Fibroblast of lung (primary cell): ENCODE results near the gene COX6A1.

ENCODE experiments used
- CTCF ChIP-seq, 2 donors: IDR thresholded peaks in 1 of 2; conservative IDR thresholded peaks in 1 of 2; 1 replicate in 1 of 2; 2 replicates in 1 of 2; pipeline ENCODE4 v1.5.1; 2011 to 2012; ENCODE audit warnings: low read length in 2 of 2, control low read depth in 1 of 2, inconsistent platforms in 1 of 2, low read depth in 1 of 2, mild to moderate bottlenecking in 1 of 2
- EZH2 ChIP-seq: IDR thresholded peaks from 2 replicates; pipeline ENCODE4 v1.5.1; 2012; ENCODE audit warnings: low read length, control low read depth, mild to moderate bottlenecking; ENCODE audit errors: missing control alignments

DNA sequence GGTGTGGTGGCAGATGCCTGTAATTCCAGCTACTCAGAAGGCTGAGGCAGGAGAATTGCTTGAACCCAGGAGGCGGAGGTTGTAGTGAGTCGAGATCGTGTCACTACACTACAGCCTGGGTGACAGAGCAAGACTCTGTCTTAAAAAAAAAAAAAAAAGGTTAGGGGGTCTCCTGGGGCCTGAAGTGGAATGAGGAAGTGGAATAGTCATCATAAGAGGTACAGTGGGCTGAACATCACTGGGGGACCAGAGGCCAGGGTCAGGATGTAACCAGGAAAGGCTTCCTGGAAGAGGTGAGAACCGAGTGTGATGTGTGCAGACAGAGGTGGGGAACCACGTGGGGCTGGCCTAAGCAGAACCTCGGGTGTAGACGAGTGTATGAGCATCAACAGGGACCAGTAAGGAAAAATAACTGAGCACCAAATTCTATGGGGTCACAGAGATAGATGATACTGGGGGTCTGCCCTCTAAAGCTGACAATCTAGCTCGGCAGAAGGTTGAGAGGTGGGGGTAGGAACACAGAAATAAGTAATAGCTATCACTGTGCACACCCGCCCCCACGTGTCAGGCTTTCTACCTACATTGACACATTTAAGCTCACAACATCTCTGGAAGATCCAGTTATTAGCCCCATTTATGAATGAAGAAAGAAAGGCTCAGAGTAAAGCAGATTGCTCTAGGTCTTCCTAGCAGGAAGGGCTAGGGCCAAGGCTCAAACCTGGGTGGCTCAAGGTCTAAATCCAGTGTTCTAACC lies 5.0 kb upstream of the COX6A1 start:
- no peak for TF ChIP-seq EZH2
- TF ChIP-seq CTCF (conservative IDR thresholded peaks at IDR 0.05 in 1 of 2, IDR thresholded peaks at IDR 0.05 in 1 of 2; ENCODE audit: low read depth in 1 of 2, low read length in 2 of 2) = no peak
